AG09319 (cell line): ENCODE results near the gene KTI12.
"Not testable (repeated sequence)": the region's sequence is repeated elsewhere in the genome, so short reads cannot be mapped to it uniquely, and the experiment has no call there.

ENCODE experiments used
- DNase-seq: peaks from one replicate; pipeline ENCODE4 v3.0.0-alpha.2; 2010; ENCODE audit warnings: low read depth; ENCODE audit errors: extremely low read depth
- TF ChIP-seq, protein P1 (sequence below): IDR thresholded peaks from 2 replicates; pipeline ENCODE4 v1.5.1; 2011; ENCODE audit warnings: low read depth, mild to moderate bottlenecking, inconsistent platforms, low read length, moderate library complexity

KTI12 gene

DNA sequence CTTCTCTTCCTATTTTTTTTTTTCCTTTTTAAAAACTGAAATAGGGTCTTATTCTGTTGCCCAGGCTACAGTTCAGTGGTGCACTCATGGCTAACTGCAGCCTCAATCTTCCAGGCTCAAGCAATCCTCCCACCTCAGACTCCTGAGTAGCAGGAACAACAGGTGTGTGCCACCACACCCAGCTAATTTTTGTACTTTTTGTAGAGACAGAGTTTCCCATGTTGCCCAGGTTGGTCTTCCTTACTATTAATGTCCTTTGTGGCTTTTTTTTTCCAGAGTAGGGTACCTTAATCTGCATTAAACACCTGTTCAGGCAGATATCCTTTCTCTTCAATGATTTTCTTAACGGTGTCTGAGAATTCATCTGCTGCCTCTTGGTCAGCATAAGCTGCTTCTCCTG lies 4.3 kb upstream of the KTI12 start:
- DNase-seq: no peak
- TF ChIP-seq, protein P1, sequence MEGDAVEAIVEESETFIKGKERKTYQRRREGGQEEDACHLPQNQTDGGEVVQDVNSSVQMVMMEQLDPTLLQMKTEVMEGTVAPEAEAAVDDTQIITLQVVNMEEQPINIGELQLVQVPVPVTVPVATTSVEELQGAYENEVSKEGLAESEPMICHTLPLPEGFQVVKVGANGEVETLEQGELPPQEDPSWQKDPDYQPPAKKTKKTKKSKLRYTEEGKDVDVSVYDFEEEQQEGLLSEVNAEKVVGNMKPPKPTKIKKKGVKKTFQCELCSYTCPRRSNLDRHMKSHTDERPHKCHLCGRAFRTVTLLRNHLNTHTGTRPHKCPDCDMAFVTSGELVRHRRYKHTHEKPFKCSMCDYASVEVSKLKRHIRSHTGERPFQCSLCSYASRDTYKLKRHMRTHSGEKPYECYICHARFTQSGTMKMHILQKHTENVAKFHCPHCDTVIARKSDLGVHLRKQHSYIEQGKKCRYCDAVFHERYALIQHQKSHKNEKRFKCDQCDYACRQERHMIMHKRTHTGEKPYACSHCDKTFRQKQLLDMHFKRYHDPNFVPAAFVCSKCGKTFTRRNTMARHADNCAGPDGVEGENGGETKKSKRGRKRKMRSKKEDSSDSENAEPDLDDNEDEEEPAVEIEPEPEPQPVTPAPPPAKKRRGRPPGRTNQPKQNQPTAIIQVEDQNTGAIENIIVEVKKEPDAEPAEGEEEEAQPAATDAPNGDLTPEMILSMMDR: no peak

- no peak for DNase-seq
- TF ChIP-seq, protein P1: no peak
These were observed 3.8 kb upstream of the KTI12 start for GRCh38 chr1:52037402-52037814.

GRCh38 chr1:52034050-52034384 lies 407 bp upstream of the KTI12 start:
- TF ChIP-seq, protein P1: no peak
- no peak for DNase-seq

- DNase-seq: no peak
These were observed 852 bp downstream of the KTI12 start for GRCh38 chr1:52032785-52033131.

GRCh38 chr1:52032124-52032784 lies 1.4 kb downstream of the KTI12 start:
- TF ChIP-seq, protein P1: no peak
- no peak for DNase-seq

More at GRCh38 chr1:52032785-52033131, 852 bp downstream of the KTI12 start:
- TF ChIP-seq, protein P1: no peak

DNA sequence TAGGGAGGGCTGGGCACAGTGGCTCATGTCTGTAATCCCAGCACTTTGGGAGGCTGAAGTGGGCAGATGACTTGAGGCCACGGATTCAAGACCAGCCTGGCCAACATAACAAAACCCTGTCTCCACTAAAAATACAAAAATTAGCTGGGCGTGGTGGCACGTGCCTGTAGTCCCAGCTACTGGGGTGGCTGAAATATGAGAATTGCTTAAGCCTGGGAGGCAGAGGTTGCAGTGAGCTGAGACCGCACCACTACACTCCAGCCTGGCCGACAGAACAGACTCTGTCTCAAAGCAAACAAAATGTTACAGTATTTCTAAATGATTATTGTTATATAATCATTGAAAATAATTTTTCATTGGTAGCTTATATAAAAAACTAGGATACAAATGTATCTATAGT lies 4.8 kb downstream of the KTI12 start:
- DNase-seq: not testable (repeated sequence)

DNA sequence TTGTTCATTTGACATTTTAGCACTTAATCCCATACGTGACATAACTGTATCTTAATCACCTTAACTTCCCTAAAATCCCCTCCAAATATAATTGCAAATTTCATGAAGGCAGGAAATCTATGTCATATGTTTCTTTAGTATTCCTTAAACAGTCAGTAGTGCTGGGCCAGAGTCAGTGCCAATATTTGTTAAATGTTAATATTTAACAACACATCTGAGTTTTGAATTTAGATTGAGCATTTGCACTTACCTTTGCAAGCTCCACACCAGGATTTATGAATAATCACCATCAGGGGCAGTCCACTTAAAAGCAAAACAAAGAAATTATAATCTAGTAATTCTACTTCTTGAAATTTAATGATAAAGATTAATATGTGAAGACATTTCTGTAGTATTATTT lies 5.3 kb downstream of the KTI12 start:
- DNase-seq: no peak

DNA sequence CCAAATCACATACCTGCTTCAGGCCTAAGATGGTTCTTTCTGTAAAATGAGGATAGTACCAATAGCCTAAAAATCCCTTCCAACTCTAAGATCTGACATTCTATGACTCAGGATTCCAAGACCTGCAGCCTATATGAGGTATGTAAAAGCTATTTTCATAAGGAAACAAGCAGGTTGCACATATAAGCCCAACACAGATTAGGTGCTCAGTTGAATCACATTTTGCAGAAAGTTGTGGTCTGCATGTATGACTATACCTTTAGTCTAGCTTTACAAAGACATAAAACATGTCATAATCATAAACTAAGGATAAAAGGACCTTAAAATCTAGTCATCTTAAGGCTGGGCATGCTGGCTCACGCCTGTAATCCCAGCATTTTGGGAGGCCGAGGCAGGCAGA lies 7.3 kb downstream of the KTI12 start:
- TF ChIP-seq, protein P1: no peak
- DNase-seq: no peak

More for the DNA sequence above, 5.3 kb downstream of the KTI12 start:
- TF ChIP-seq, protein P1: no peak
